D341Med (cell line): ENCODE results near the gene KRTAP10-10.
"Not testable (repeated sequence)": the region's sequence is repeated elsewhere in the genome, so short reads cannot be mapped to it uniquely, and the experiment has no call there.

Experiments used
- DNase-seq: peaks from one replicate; pipeline ENCODE4 v3.0.0; 2012; ENCODE audit warnings: low spot score

The KRTAP10-10 gene

GRCh38 chr21:44650265-44650972 lies 13.3 kb downstream of the KRTAP10-10 start:
- no peak for DNase-seq

GRCh38 chr21:44650973-44651675 lies 14.0 kb downstream of the KRTAP10-10 start:
- DNase-seq, result no peak

GRCh38 chr21:44653123-44653522 lies 16.0 kb downstream of the KRTAP10-10 start:
- no peak for DNase-seq

GRCh38 chr21:44653656-44654575 lies 16.8 kb downstream of the KRTAP10-10 start:
- DNase-seq, result no peak

DNA sequence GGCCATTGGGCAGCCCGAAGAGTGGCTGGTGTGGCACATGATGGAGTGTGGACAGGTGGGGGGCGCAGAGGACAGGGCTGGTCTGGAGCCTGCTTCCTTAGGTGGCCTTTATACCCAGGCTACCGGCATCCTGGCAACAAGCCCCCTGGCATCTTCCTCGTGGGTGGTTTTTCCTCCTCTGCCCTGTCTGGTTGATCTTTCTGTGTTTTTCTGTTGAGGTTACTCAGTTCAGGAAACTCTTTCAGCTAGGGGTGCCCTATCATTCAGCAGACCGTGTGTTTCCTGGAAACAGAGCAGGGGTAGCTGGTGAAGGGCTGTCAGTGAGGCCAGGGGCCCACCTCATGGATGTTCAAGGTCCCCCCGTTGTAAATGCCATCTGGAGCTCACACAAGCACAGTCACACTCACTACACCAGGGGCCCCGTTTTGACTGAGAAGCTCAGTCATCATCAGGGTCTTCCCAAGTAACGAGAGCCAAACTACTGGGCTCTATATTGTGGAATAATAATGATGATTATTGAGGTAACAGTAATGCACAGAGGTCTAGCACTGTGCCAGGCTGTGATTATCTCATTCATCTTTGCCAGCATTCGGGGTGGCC lies 17.5 kb downstream of the KRTAP10-10 start, which contains the start of gene KRTAP12-4:
KRTAP12-4 (minus strand) TSS at position 84 of the 600 bp plus-strand sequence; CDS start at position 39, 45 bp downstream.
- DNase-seq, result no peak

- DNase-seq, result no peak
Observed at GRCh38 chr21:44656868-44657267, 19.7 kb downstream of the KRTAP10-10 start.

DNA sequence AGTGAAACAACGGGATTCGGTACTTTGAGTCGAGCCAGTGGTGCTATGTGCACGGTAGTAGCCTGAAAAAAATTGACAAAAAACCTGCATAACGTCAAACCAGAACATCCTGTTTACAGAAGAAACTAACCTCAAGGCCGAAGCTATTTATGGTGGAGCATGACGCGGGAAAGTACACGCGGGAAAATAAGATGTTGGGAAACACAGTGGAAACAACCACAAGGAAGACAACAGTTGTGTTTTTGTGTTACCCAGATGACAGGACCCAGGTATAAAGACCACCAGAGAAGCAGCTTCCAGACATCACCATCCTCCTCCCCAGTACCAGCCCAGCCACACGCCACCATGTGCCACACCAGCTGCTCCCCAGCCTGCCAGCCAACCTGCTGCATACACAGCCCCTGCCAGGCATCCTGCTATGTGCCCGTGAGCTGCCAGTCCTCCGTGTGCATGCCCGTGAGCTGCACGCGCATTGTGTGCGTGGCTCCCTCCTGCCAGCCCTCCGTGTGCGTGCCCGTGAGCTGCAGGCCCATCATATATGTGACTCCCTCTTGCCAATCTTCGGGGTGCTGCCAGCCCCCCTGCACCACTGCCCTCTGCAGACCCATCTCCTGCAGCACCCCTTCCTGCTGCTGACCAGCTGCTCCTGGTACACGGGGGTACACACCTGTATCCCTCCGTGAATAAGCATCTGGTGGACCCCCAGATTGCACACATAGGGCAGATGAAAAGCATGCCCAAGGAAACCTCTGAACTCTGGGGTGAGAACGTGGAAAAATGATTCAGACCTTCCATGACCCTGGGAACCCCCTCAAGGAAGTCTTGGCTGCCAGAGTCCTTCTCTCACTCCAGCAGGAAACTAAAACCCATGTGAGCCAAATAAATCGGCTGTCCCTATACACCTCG lies 20.7 kb downstream of the KRTAP10-10 start, which contains the start of gene KRTAP12-3:
KRTAP12-3 (plus strand) TSS at position 298 of the 906 bp plus-strand sequence; CDS start at position 346, 48 bp downstream.
- DNase-seq, result no peak

DNA sequence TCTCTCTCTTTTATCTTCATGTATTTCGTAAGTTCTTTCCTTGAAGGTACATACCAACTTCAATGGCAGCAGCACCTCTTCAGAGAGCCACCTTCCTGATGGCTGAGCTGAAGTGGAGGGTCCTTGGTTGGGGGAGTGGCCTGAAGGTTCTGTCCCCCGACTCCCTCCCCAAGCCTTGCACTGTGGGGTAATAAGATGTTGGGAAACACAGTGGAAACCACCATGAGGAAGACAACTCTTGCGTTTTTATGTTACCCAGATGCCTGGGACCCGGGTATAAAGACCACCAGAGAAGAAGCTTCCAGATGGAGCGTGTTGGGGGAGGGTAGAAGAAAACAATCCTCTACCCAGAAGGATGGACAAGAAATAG lies 21.4 kb downstream of the KRTAP10-10 start:
- no peak for DNase-seq

- DNase-seq, result no peak
Observed at GRCh38 chr21:44658913-44659595, 21.9 kb downstream of the KRTAP10-10 start.

DNA sequence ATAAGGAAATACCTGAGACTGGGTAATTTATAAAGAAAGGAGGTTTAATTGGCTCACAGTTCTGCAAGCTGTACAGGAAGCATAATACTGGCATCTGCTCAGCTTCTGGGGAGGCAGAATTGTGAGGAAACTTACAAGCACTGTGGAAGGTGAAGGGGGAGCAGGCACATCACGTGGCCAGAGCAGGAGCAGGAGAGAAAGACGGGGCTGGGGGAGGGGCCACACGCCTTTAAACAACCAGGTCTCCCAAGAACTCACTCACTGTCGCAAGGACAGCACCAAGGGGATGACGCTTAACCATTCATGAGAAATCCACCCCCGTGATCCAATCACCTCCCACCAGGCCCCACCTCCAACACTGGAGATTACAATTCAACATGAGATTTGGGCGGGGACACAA lies 24.4 kb downstream of the KRTAP10-10 start:
- DNase-seq, result not testable (repeated sequence)

GRCh38 chr21:44664691-44665090 lies 27.5 kb downstream of the KRTAP10-10 start:
- no peak for DNase-seq

DNA sequence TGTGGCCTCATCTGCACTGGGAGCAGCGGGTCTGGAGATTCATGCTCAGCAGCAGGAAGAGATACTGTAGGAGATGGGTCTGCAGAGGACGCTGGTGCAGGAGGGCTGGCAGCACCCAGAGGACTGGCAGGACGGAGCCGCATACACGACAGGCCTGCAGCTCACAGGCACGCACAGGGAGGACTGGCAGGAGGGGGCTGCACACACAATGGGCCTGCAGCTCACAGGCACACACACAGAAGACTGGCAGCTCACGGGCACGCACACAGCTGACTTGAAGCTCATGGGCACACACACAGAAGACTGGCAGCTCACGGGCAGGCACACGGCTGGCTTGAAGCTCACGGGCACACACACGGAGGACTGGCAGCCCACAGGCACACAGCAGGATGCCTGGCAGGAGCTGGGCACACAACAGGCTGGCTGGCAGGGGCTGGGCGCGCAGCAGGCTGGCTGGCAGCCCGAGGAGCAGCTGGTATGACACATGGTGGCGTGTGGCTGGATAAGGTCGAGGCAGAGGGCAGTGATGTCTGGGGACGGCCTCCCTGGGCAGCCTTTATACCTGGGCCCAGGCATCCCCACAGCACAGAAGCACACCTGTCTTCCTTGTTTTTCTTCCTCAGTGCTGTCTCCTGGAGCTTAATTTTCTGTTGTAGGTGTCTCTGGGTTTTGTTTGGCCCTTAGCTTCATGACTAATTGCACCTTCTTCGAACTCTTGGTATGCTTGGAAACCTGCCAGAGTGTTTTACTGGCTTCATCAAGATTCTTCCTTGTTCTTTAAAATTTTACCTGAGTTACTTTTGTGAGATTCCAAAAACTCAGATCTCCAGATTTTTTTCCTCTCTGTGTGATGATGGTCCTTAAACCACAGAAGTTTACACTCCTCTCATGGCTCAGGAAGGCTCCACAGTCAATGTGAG lies 29.5 kb downstream of the KRTAP10-10 start, which contains the start of gene KRTAP12-2:
KRTAP12-2 (minus strand) TSS at position 527 of the 920 bp plus-strand sequence; CDS start at position 486, 41 bp downstream.
- DNase-seq, result no peak

- DNase-seq, result no peak
Observed at GRCh38 chr21:44667612-44668011, 30.5 kb downstream of the KRTAP10-10 start.

DNA sequence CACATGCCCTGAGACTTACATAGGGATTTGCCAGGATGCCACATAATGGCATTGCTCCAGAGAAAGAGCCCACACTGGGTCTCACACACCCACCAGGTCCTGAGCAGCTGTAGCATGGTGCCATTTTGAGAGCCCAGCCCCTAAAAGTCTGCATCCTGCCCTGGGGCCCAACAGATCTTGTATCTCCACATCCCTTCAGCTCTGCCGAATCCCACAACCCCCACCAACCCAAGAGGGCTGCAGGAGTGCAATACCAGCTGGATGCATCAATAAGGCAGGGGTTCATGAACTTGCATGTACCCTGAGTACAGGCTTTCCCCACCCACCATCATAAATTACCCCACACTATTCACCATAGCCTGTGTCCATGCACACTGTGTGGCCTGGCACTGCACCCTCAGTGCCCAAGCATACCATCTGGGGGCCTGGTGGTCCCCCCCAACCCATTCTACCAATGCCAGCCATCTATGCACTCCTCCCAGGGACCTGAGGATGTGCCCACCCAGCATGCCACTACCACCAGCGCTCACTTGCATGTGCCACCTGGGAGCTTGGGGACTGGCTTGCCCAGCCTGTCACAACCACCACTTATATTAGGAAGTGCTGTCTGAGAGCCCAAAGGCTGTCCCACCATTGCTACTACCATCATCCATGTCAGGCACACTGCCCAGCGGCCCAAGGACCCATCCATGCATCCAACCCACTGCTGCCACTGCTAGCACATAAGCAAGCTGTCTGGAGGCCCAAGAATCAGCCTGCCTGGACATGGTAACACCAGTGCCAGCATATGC lies 33.7 kb downstream of the KRTAP10-10 start:
- no peak for DNase-seq

GRCh38 chr21:44671911-44672310 lies 34.8 kb downstream of the KRTAP10-10 start:
- DNase-seq, result no peak

- no peak for DNase-seq
Observed at GRCh38 chr21:44677881-44678280, 40.7 kb downstream of the KRTAP10-10 start.

- DNase-seq, result no peak
Observed at GRCh38 chr21:44681152-44681551, 44.0 kb downstream of the KRTAP10-10 start.
